ENCODE data around the gene CALR3.

DNA sequence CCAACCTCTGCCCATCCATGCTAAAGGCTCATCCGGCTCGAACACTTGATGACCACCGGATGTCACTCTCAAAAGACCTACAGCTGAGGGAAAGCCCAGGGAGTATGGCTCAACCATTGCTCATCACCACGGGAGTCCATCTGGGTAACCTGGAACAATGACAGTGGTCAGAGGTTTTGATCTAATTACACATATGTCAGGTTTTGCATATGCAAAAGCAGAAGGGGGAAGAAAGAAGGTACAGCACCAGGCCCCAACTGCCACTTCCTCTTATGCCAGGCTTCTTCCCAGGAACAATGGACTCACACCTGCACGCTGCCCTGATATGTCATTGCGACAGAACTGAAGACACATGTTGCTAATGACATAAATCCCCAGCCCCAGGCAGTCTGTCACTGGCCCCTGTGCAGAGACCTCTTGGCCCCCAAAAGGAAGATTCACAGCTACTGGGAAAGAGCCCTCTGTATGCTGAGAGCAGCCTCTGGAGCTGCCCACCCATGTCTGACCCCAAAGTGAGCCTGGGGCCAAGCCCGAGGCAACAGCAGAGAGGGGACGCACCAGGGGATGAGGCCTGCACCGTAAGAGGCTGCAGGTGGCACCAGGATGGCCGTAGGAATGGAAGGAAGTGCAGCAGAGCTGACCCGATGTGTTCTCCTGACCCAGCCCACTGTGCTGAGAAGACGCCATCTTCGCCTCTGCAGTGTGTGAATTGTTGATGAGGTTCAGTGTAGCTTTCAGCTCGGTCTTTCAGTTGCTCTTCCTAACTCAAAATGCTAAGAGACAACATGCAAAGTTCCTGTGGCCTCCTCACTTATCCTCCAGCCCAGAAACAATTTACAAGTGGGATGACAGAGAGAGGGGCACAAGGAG lies 50.5 kb downstream of the CALR3 start:
- TF ChIP-seq, protein P1, sequence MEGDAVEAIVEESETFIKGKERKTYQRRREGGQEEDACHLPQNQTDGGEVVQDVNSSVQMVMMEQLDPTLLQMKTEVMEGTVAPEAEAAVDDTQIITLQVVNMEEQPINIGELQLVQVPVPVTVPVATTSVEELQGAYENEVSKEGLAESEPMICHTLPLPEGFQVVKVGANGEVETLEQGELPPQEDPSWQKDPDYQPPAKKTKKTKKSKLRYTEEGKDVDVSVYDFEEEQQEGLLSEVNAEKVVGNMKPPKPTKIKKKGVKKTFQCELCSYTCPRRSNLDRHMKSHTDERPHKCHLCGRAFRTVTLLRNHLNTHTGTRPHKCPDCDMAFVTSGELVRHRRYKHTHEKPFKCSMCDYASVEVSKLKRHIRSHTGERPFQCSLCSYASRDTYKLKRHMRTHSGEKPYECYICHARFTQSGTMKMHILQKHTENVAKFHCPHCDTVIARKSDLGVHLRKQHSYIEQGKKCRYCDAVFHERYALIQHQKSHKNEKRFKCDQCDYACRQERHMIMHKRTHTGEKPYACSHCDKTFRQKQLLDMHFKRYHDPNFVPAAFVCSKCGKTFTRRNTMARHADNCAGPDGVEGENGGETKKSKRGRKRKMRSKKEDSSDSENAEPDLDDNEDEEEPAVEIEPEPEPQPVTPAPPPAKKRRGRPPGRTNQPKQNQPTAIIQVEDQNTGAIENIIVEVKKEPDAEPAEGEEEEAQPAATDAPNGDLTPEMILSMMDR (IDR thresholded peaks at IDR 0.05; ENCODE audit: low read depth, low read length, poor library complexity, severe bottlenecking) = no peak
- no peak for TF ChIP-seq EZH2phosphoT487 (IDR thresholded peaks at IDR 0.05; ENCODE audit: borderline replicate concordance, low read length)
